SK-N-SH (cell line): ENCODE measurements around the gene CEP131. TPM values are rescaled to one million over a fixed set of nuclear protein-coding genes. Genes with fewer than 3 reads are reported as not detected.

Experiments
- CTCF ChIA-PET: fragments of 300-600, 350-600 bp; formaldehyde crosslinking; extraction: SDS; loops from one replicate; lab custom pipeline; 2021; lab: Yijun Ruan, JAX
- POLR2A ChIA-PET: fragments of 350-600 bp; sonication (Branson Sonifier 250); formaldehyde crosslinking; extraction: SDS; loops from one replicate; lab custom pipeline; 2020; ENCODE audit warnings: antibody characterized with exemption, inconsistent platforms; lab: Yijun Ruan, JAX
- DNase-seq: peaks from one replicate; pipeline ENCODE4 v3.0.0; 2012
- H2AFZ ChIP-seq: fragments of 200-600 bp; sonication (generic); 2 replicates; pipeline ENCODE4 v1.8.1; 2016; ENCODE audit warnings: antibody characterized with exemption, mild to moderate bottlenecking, low read depth
- H3F3A ChIP-seq: fragments of 200-600 bp; sonication (generic); replicated peaks from 2 replicates; pipeline ENCODE3; 2016; ENCODE audit warnings: antibody characterized with exemption, mild to moderate bottlenecking; ENCODE audit not compliant: insufficient read depth
- H3K27ac ChIP-seq, 2 experiments: fragments of 200-500 bp in 1 of 2; fragments of 200-600 bp in 1 of 2; sonication (Bioruptor generic) in 1 of 2; sonication (generic), shearing (Covaris generic) in 1 of 2; 2 replicates each; pipeline versions ENCODE4 v1.5.1 to v1.6.1; 2014 to 2016; ENCODE audit warnings: low read depth in 2 of 2, inconsistent platforms in 1 of 2, low read length in 1 of 2, mild to moderate bottlenecking in 1 of 2, mixed read lengths in 1 of 2
- H3K27me3 ChIP-seq: fragments of 200-600 bp; sonication (generic), shearing (Covaris generic); 2 replicates; pipeline ENCODE4 v1.6.1; 2016; ENCODE audit warnings: mixed run types; ENCODE audit not compliant: insufficient read depth
- H3K36me3 ChIP-seq, 2 experiments: fragments of 200-500 bp in 1 of 2; fragments of 200-600 bp in 1 of 2; sonication (Bioruptor generic) in 1 of 2; sonication (generic) in 1 of 2; replicated peaks in 1 of 2; 2 replicates each; pipeline versions ENCODE3 to v1.5.1; 2014 to 2016; ENCODE audit warnings: low read length in 1 of 2, mild to moderate bottlenecking in 1 of 2; ENCODE audit not compliant: insufficient read depth in 2 of 2, control insufficient read depth in 1 of 2
- H3K4me1 ChIP-seq, 2 experiments: fragments of 200-500 bp in 1 of 2; fragments of 200-600 bp in 1 of 2; sonication (Bioruptor generic) in 1 of 2; sonication (generic), shearing (Covaris generic) in 1 of 2; 2 replicates each; pipeline versions ENCODE4 v1.5.1 to v1.6.1; 2014 to 2016; ENCODE audit warnings: low read depth in 1 of 2, low read length in 1 of 2, mixed run types in 1 of 2; ENCODE audit not compliant: insufficient read depth in 2 of 2, control insufficient read depth in 1 of 2
- H3K4me2 ChIP-seq: fragments of 200-600 bp; sonication (generic), shearing (Covaris generic); 2 replicates; pipeline ENCODE4 v1.6.1; 2017; ENCODE audit warnings: mixed run types
- H3K4me3 ChIP-seq, 2 experiments: fragments of 200-500 bp in 1 of 2; fragments of 200-600 bp in 1 of 2; sonication (Bioruptor generic) in 1 of 2; sonication (generic), shearing (Covaris generic) in 1 of 2; 2 replicates each; pipeline versions ENCODE4 v1.5.1 to v1.8.1; 2014 to 2016; ENCODE audit warnings: low read depth in 2 of 2, inconsistent platforms in 1 of 2, low read length in 1 of 2, mild to moderate bottlenecking in 1 of 2, mixed read lengths in 1 of 2, moderate library complexity in 1 of 2
- H3K79me2 ChIP-seq: fragments of 200-600 bp; sonication (generic); 2 replicates; pipeline ENCODE4 v1.8.1; 2017; ENCODE audit warnings: mild to moderate bottlenecking; ENCODE audit not compliant: insufficient read depth
- H3K9ac ChIP-seq: fragments of 200-600 bp; sonication (generic); 2 replicates; pipeline ENCODE4 v1.6.1; 2017; ENCODE audit warnings: mixed run types
- H3K9me2 ChIP-seq: fragments of 200-600 bp; sonication (generic); 2 replicates; pipeline ENCODE4 v1.6.1; 2017; ENCODE audit warnings: mixed run types
- H3K9me3 ChIP-seq: fragments of 200-600 bp; sonication (generic); 2 replicates; pipeline ENCODE4 v1.6.1; 2017; ENCODE audit warnings: mixed run types, mild to moderate bottlenecking, moderate library complexity
- H4K20me1 ChIP-seq: fragments of 200-600 bp; sonication (generic); 2 replicates; pipeline ENCODE4 v1.6.1; 2017; ENCODE audit warnings: mild to moderate bottlenecking, mixed run types; ENCODE audit not compliant: insufficient read depth
- CHD2 ChIP-seq: fragments of 150-350 bp; IDR thresholded peaks from 2 replicates; pipeline ENCODE4 v1.6.1; 2018; ENCODE audit warnings: low read length; ENCODE audit not compliant: partially characterized antibody
- CTCF ChIP-seq: fragments of 200-600 bp; sonication (generic); IDR thresholded peaks from 2 replicates; pipeline ENCODE4 v1.6.1; 2017; ENCODE audit warnings: antibody characterized with exemption, mild to moderate bottlenecking, moderate library complexity
- FOXJ3 ChIP-seq: sonication (generic); formaldehyde crosslinking; IDR thresholded peaks from 2 replicates; pipeline ENCODE4 v1.5.1; 2020; ENCODE audit warnings: mild to moderate bottlenecking, missing genetic modification reagents
- FOXM1 ChIP-seq: IDR thresholded peaks from 2 replicates; pipeline ENCODE4 v1.4.0; 2012; ENCODE audit warnings: low read depth, mild to moderate bottlenecking
- GABPA ChIP-seq: IDR thresholded peaks from 2 replicates; pipeline ENCODE4 v1.4.0; 2012; ENCODE audit warnings: low read depth, mild to moderate bottlenecking
- IRF3 ChIP-seq: fragments of 150-350 bp; IDR thresholded peaks from 2 replicates; pipeline ENCODE4 v1.6.1; 2016; ENCODE audit warnings: mild to moderate bottlenecking, low read depth, low read length
- JUND ChIP-seq: IDR thresholded peaks from 2 replicates; pipeline ENCODE4 v1.4.0; 2012
- MAX ChIP-seq: IDR thresholded peaks from 2 replicates; pipeline ENCODE4 v1.4.0; 2012; ENCODE audit warnings: low read depth
- MEF2A ChIP-seq: IDR thresholded peaks from 2 replicates; pipeline ENCODE4 v1.4.0; 2012; ENCODE audit warnings: low read depth, borderline replicate concordance
- MXI1 ChIP-seq: IDR thresholded peaks from 2 replicates; pipeline ENCODE4 v1.6.1; 2012; ENCODE audit warnings: mild to moderate bottlenecking, low read depth, low read length, improper control_type of control experiment
- NFIC ChIP-seq: IDR thresholded peaks from 2 replicates; pipeline ENCODE4 v1.4.0; 2012; ENCODE audit warnings: borderline replicate concordance
- NRF1 ChIP-seq: IDR thresholded peaks from 2 replicates; pipeline ENCODE4 v1.6.1; 2012; ENCODE audit warnings: low read depth, mild to moderate bottlenecking, low read length
- PBX3 ChIP-seq: IDR thresholded peaks from 2 replicates; pipeline ENCODE4; 2012
- RCOR1 ChIP-seq: fragments of 150-350 bp; IDR thresholded peaks from 2 replicates; pipeline ENCODE4 v1.6.1; 2017; ENCODE audit warnings: antibody characterized with exemption, low read length
- REST ChIP-seq: IDR thresholded peaks from 2 replicates; pipeline ENCODE4 v1.6.1; 2012; ENCODE audit warnings: mild to moderate bottlenecking, low read depth, low read length, moderate library complexity
- RFX5 ChIP-seq: IDR thresholded peaks from 2 replicates; pipeline ENCODE4 v1.6.1; 2012; ENCODE audit warnings: mild to moderate bottlenecking, improper control_type of control experiment, low read length
- RXRA ChIP-seq: IDR thresholded peaks from 2 replicates; pipeline ENCODE4 v1.4.0; 2012; ENCODE audit warnings: low read depth, mild to moderate bottlenecking, borderline replicate concordance
- TEAD4 ChIP-seq: IDR thresholded peaks from 2 replicates; pipeline ENCODE4 v1.4.0; 2012; ENCODE audit warnings: mild to moderate bottlenecking, borderline replicate concordance; ENCODE audit not compliant: insufficient read depth
- USF1 ChIP-seq: IDR thresholded peaks from 2 replicates; pipeline ENCODE4 v1.4.0; 2012; ENCODE audit warnings: low read depth, borderline replicate concordance
- YY1 ChIP-seq: IDR thresholded peaks from 2 replicates; pipeline ENCODE4 v1.4.0; 2012; ENCODE audit warnings: low read depth, mild to moderate bottlenecking
- WGBS: methylation state at CpG from one replicate; pipeline ENCODE4 v1.1.6; 2017; ENCODE audit warnings: low lambda C conversion rate; 5-methylcytosine and 5-hydroxymethylcytosine counted together
- polyA plus RNA-seq, 3 experiments: library from polyadenylated mRNA; depleted of rRNA; stranded (reverse); fragments of >200 nt; gene quantifications; 2 replicates each; pipeline ENCODE4 v1.2.3, GENCODE V29; 2012

CEP131 gene
- polyA plus RNA-seq, 1 of the 3 experiments (the other 2 are of a cell fraction), result 34.8 TPM

GRCh38 chr17:81209141-81209540, 13.6 kb downstream of the CEP131 start:
- POLR2A ChIA-PET, result no interaction called here
- Histone ChIP-seq H3K4me3 (no peak overlapping the region), H3K9me2 (no peaks in the 10 kb centered on the region), H3K36me3 (no peaks in the 10 kb centered on the region), H3K9me3 (no peaks in the 10 kb centered on the region), H4K20me1 (no peaks in the 10 kb centered on the region), H3K27me3 (no peaks in the 10 kb centered on the region), H3K27ac (no peak overlapping the region), H2AFZ (no peak overlapping the region), H3K79me2 (0 out of 2 replicates have a peak, but pooled peaks cover 7% of the 10 kb centered on the region), H3K4me2 (no peak overlapping the region), H3F3A (no peaks in the 10 kb centered on the region), H3K9ac (no peak overlapping the region), H3K4me1 (no peaks in the 10 kb centered on the region)
- WGBS, result 97% methylated on average over 15 of the region's 16 CpGs
- no peak for DNase-seq
- TF ChIP-seq GABPA (no peak), CHD2 (no peak), MAX (no peak), JUND (no peak), REST (no peak), YY1 (no peak), FOXM1 (no peak), NFIC (no peak), PBX3 (no peak), MEF2A (no peak), RCOR1 (no peak), TEAD4 (no peak), IRF3 (no peak), RXRA (no peak), USF1 (no peak), FOXJ3 (CRISPR knock-in tag) (no peak), MXI1 (no peak), RFX5 (no peak), CTCF (no peak), NRF1 (no peak)
- CTCF ChIA-PET, result interaction anchor here (1.0 to 14.7 kb wide), 3 partner anchors 9 to 186 kb away, joined by 3 to 147 read pairs (median 4); no protein-coding TSS in a partner anchor
